ENCODE results near the gene AP3M1.

DNA sequence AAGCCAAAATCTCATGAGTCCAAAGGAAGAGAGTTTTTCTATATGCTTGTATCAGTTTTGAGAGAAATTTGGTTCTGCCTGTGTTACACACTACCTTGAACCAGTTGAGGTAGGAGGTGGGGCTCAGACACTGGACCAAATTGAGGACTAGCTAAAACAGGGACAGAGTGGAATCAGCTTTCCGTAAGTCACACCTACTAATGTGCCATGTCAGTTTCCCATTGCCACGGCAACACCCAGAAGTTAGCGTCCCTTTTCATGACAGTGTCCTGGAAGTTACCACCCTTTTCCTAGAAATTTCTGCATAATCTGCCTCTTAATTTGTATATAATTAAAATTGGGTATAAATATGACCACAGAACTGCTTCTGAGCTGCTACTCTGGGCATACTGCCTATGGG, 9.4 kb upstream of the AP3M1 start:
- TF ChIP-seq CREB1 (IDR thresholded peaks at IDR 0.05; ENCODE audit: low read depth) (no peak), CEBPB (IDR thresholded peaks at IDR 0.05) (no peak), RAD21 (IDR thresholded peaks at IDR 0.05; ENCODE audit: low read depth) (no peak)
